Esophagus mucosa (tissue), 1 donor: ENCODE results near the gene CHEK1. TPM values are rescaled to one million over a fixed set of nuclear protein-coding genes. Genes with fewer than 3 reads are reported as not detected.
"Not testable (repeated sequence)": the region's sequence is repeated elsewhere in the genome, so short reads cannot be mapped to it uniquely, and the experiment has no call there.

Experiments used
- ATAC-seq: fragments of 200-7000 bp; cut with Tn5 transposase; one replicate; pipeline ENCODE4 v1.9.1; 2020
- total RNA-seq: library from RNA; stranded (reverse); gene quantifications from one replicate; pipeline ENCODE4 v1.2.4, GENCODE V29; 2023
- donor health status: DM: yes; HTN: yes; CAD: no.

The CHEK1 gene
- total RNA-seq, 1 donor from 2014 or later = 14.7 TPM

DNA sequence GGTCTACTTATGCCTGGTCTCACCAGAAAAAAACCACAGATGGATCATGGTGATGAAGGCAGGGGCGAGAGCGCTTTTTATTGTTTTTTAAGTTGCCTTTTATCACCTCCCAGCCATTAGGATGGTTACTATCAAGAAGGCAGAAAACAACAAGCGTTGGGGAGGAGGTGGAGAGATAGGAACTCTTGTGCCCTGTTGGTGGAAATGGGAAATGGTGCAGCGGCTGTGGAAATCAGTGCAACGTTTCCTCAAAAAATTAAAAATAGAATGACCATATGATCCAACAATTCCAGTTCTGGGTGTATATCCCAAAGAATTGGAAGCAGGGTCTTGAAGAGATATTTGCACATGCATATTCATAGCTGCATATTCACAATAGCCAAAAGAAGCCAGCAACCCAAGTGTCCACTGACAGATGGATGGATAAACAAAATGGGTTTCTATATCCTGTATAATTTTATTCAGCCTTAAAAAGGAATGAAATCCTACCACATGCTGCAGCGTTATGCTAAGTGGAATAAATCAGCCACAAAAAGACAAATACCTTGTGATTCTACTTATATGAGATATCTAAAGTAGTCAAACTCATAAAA, 76.2 kb downstream of the CHEK1 start:
- no peak for ATAC-seq

- no peak for ATAC-seq
Measured at GRCh38 chr11:125701858-125702621, 77.1 kb downstream of the CHEK1 start.

- ATAC-seq = not testable (repeated sequence)
Measured at GRCh38 chr11:125704686-125705085, 79.7 kb downstream of the CHEK1 start.

- no peak for ATAC-seq
Measured at GRCh38 chr11:125720781-125721180, 95.8 kb downstream of the CHEK1 start.

- ATAC-seq = no peak
Measured at GRCh38 chr11:125724125-125724524, 99.2 kb downstream of the CHEK1 start.

Other genes starting within 250 kb of the CHEK1 start
- 4.5 TPM for gene FEZ1, start 128.9 kb upstream of the CHEK1 start, total RNA-seq
- 77.2 TPM for gene EI24, start 55.7 kb upstream of the CHEK1 start, total RNA-seq
- gene STT3A, start 32.3 kb upstream of the CHEK1 start, total RNA-seq = 73.6 TPM
- gene ACRV1, start 55.7 kb downstream of the CHEK1 start, total RNA-seq = not detected
- gene PATE1, start 121.1 kb downstream of the CHEK1 start, total RNA-seq = not detected
- not detected for gene PATE2, start 153.7 kb downstream of the CHEK1 start, total RNA-seq
- gene PATE3, start 163.0 kb downstream of the CHEK1 start, total RNA-seq = not detected
- gene PATE4, start 208.2 kb downstream of the CHEK1 start, total RNA-seq = not detected